Measurements from ENCODE around the gene PDPK1. TPM values are rescaled to one million over a fixed set of nuclear protein-coding genes. Genes with fewer than 3 reads are reported as not detected.

PDPK1 gene
- 35.7 TPM for total RNA-seq

GRCh38 chr16:2537451-2538379, at the start of gene PDPK1:
Gene PDPK1, plus strand, starts transcription at chr16:2538021. Its CDS starts 92 bp downstream, at chr16:2538113.

GRCh38 chr16:2513405-2514332, 24.2 kb upstream of the PDPK1 start, which contains the start of gene ATP6V0C:
Gene ATP6V0C, plus strand, starts transcription at chr16:2513952. Its CDS starts 152 bp downstream, at chr16:2514104.

GRCh38 chr16:2520097-2520783, 17.6 kb upstream of the PDPK1 start, which contains the start of gene AMDHD2:
Gene AMDHD2, plus strand, starts transcription at chr16:2520371. Its CDS starts 88 bp downstream, at chr16:2520459.

GRCh38 chr16:2531371-2531695, 6.5 kb upstream of the PDPK1 start, which contains the start of gene CEMP1:
Gene CEMP1, minus strand, starts transcription at chr16:2531408. Its CDS starts 335 bp downstream, at chr16:2531073.

Other genes starting within 250 kb of the PDPK1 start
- 25.3 TPM for gene ABCA3, start 197.3 kb upstream of the PDPK1 start, total RNA-seq
- gene CCNF, start 108.6 kb upstream of the PDPK1 start, total RNA-seq: 10.2 TPM
- gene TEDC2, start 77.9 kb upstream of the PDPK1 start, total RNA-seq: 7.0 TPM
- gene NTN3, start 66.7 kb upstream of the PDPK1 start, total RNA-seq: 17.4 TPM
- 46.5 TPM for gene TBC1D24, start 62.9 kb upstream of the PDPK1 start, total RNA-seq
- gene ATP6V0C, start 24.1 kb upstream of the PDPK1 start, total RNA-seq: 45.1 TPM
- gene AMDHD2, start 17.6 kb upstream of the PDPK1 start, total RNA-seq: 31.7 TPM
- gene CEMP1, start 6.6 kb upstream of the PDPK1 start, total RNA-seq: not detected
- 36.1 TPM for gene KCTD5, start 144.5 kb downstream of the PDPK1 start, total RNA-seq
- gene PRSS27, start 182.2 kb downstream of the PDPK1 start, total RNA-seq: 2.0 TPM
- gene SRRM2, start 214.6 kb downstream of the PDPK1 start, total RNA-seq: 265 TPM
- gene ELOB, start 239.3 kb downstream of the PDPK1 start, total RNA-seq: 283 TPM
- gene PRSS33, start 249.5 kb downstream of the PDPK1 start, total RNA-seq: 2.9 TPM

Data from camera-type eye (tissue), 1 donor.